ENCODE results near the gene PDE6G. TPM values are rescaled to one million over a fixed set of nuclear protein-coding genes. Genes with fewer than 3 reads are reported as not detected.

The PDE6G gene
- total RNA-seq, 2 donors from 2014 or later, result not detected

DNA sequence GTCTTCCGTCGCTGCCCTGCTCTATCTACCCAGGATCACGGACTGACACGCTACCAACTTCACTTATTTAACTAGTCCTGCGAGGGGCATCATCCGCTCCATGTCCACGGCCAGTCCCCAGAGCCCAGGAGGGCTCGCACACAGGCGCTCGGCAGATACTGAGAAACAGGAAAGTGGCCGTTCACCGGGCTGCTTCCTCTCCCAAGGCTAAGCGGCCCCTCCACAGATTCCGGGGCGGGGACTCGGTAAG is 9.7 kb upstream of the PDE6G start:
- intact Hi-C loops (cut with DNase I), result no loop called here
- Histone ChIP-seq H3K9me3 (no peaks in the 10 kb centered on the region), H3K4me3 (peak overlapping the region; percentile 75 to 80), H3K27ac (peak overlapping the region; percentile 63 to 88 (median 79)), H3K36me3 (replicated peaks in 1 of 2; ENCODE audit: insufficient read depth in 1 of 2, low read depth in 2 of 2) (peaks cover 0 to 2% of the 10 kb centered on the region in 2 donors), H3K27me3 (no peaks in the 10 kb centered on the region), H3K4me1 (peaks cover 22% of the 10 kb centered on the region)
- DNase-seq (no peak), ATAC-seq (peak; percentile 27)
- WGBS, 2 donors, result 0% methylated on average over 8 to 16 of the region's 16 CpGs
- TF ChIP-seq POLR2A (IDR thresholded peaks at IDR 0.05), result no peak
- TF ChIP-seq, protein P1, sequence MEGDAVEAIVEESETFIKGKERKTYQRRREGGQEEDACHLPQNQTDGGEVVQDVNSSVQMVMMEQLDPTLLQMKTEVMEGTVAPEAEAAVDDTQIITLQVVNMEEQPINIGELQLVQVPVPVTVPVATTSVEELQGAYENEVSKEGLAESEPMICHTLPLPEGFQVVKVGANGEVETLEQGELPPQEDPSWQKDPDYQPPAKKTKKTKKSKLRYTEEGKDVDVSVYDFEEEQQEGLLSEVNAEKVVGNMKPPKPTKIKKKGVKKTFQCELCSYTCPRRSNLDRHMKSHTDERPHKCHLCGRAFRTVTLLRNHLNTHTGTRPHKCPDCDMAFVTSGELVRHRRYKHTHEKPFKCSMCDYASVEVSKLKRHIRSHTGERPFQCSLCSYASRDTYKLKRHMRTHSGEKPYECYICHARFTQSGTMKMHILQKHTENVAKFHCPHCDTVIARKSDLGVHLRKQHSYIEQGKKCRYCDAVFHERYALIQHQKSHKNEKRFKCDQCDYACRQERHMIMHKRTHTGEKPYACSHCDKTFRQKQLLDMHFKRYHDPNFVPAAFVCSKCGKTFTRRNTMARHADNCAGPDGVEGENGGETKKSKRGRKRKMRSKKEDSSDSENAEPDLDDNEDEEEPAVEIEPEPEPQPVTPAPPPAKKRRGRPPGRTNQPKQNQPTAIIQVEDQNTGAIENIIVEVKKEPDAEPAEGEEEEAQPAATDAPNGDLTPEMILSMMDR (IDR thresholded peaks at IDR 0.05), result no peak

DNA sequence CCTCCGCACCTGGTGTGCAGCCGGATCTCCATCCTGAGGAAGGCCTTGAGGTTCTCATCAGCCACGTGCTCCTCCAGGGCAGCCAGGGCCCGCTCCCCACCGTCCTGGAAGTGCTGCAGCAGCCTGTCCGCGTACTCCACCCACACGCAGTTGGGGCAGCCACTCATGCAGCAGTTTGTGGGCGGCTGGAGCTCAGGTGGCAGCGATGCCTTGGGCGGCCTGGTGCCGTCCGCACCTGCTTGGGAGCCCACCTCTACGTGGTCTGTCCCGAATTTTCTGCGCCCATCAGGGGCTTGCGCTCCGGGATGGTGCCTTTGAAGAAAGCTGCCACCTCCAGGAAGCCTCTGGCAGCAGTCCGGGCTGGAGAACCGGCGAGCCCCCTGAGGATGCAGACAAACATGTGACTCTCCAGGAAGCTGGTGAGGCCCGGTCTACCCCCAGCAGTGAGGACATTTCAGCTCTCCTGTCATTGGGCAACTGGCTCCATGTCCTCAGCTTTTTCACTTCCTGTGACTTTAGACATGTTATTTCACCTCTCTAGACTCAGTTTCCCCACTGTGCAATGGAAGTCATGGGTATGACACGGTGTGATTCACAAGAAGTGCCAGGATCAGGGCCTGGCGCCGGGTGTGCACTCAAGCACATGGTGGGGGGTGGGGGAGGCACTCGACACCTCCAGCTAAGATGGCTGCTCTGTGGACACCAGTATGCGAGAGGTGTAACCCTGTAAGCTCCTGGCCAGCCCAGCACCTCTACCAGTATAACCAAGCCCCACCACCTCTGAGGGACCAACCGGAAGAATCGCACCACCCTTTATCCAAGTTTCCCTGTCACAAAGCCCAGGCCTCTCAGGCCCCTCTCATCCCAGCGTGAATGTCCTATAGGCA is 9.1 kb upstream of the PDE6G start:
- 54 to 64% methylated on average over 18 to 29 of the region's 30 CpGs for WGBS, 2 donors
- H3K36me3 ChIP-seq (replicated peaks in 1 of 2; ENCODE audit: insufficient read depth in 1 of 2, low read depth in 2 of 2), result peaks cover 0 to 2% of the 10 kb centered on the region in 2 donors
- intact Hi-C loops (cut with DNase I), result no loop called here
- H3K27me3 ChIP-seq, result no peaks in the 10 kb centered on the region
- TF ChIP-seq, protein P1 (IDR thresholded peaks at IDR 0.05), result no peak
- TF ChIP-seq POLR2A (IDR thresholded peaks at IDR 0.05), result no peak
- DNase-seq, result peak in 2 of 4 donors; percentile 16 to 17
- H3K9me3 ChIP-seq, result no peaks in the 10 kb centered on the region
- H3K4me1 ChIP-seq, result peaks cover 27% of the 10 kb centered on the region
- peak overlapping the region; percentile 75 to 80 for H3K4me3 ChIP-seq
- peak; percentile 2 for ATAC-seq
- H3K27ac ChIP-seq, result peak overlapping the region in 3 of 4 donors; percentile 63 to 88 (median 86)

DNA sequence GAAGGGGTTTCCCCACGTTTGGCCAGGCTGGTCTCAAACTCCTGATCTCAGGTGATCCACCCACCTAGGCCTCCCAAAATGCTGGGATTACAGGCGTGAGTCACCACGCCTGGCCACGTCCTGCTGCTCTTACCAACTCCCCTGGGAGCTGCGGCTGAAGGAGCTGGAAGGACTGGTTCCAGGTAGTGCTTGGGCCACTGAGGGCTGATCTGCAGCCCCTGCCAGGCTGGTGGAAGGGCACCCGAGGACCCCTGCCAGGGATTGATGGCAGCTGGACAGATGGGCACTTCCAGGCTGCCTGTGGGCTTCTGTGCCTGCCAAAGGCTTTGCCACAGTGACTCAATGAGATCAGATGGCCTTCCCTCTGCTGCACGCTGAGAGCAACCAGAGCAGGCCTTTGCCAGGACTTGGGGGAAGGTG is 7.7 kb upstream of the PDE6G start:
- no peak for TF ChIP-seq POLR2A (IDR thresholded peaks at IDR 0.05)
- TF ChIP-seq, protein P1 (IDR thresholded peaks at IDR 0.05), result no peak
- H3K9me3 ChIP-seq, result no peaks in the 10 kb centered on the region
- intact Hi-C loops (cut with DNase I), result no loop called here
- no peak overlapping the region for H3K27ac ChIP-seq
- DNase-seq (no peak), ATAC-seq (no peak)
- no peaks in the 10 kb centered on the region for H3K27me3 ChIP-seq
- H3K4me1 ChIP-seq, result peaks cover 41% of the 10 kb centered on the region
- no peak overlapping the region for H3K4me3 ChIP-seq
- no peaks in the 10 kb centered on the region for H3K36me3 ChIP-seq (replicated peaks in 1 of 2; ENCODE audit: insufficient read depth in 1 of 2, low read depth in 2 of 2)
- 86 to 100% methylated on average over 1 to 7 of the region's 7 CpGs for WGBS, 2 donors

DNA sequence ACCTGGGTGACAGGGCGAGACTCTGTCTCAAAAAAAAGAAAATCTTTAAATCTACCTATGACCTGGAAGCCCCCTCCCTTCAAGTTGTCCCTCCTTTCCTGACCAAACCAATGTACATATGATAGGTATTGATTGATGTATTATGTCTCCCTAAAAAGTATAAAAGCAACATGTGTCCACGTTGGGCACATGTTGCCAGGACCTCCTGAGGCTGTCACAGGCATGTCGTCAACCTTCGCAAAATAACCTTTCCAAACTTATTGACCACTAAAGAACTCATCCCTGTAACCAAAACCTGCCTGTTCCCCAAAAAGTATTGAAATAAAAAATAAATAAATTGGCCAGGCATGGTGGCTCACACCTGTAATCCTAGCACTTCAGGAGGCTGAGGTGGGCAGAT is 5.7 kb upstream of the PDE6G start:
- no peak overlapping the region for H3K4me3 ChIP-seq
- ATAC-seq (no peak), DNase-seq (no peak)
- peaks cover 35% of the 10 kb centered on the region for H3K4me1 ChIP-seq
- intact Hi-C loops (cut with DNase I), result no loop called here
- no peak overlapping the region for H3K27ac ChIP-seq
- H3K27me3 ChIP-seq, result no peaks in the 10 kb centered on the region
- TF ChIP-seq, protein P1 (IDR thresholded peaks at IDR 0.05), result no peak
- TF ChIP-seq POLR2A (IDR thresholded peaks at IDR 0.05), result no peak
- 85 to 94% methylated on average over 4 of the region's 4 CpGs for WGBS, 2 donors
- no peaks in the 10 kb centered on the region for H3K36me3 ChIP-seq (replicated peaks in 1 of 2; ENCODE audit: insufficient read depth in 1 of 2, low read depth in 2 of 2)
- no peaks in the 10 kb centered on the region for H3K9me3 ChIP-seq

DNA sequence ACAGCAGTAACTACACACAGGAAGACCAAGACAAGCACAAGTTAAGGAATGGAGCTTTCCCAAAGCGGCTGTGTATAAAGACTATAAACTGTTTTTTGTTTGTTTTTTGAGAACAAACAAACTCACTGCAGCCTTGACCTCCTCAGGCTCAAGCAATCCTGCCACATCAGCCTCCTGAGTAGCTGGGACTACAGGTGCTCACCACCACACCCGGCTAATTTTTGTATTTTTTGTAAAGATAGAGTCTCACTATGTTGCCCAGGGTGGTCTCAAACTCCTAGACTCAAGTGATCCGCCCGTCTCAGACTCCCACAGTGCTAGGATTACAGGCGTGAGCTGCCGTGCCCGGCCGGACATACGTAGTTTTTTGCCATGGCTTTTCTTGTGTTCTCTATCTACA is 4.1 kb upstream of the PDE6G start:
- WGBS, 2 donors, result 97 to 98% methylated on average over 9 of the region's 9 CpGs
- no peaks in the 10 kb centered on the region for H3K9me3 ChIP-seq
- TF ChIP-seq, protein P1 (IDR thresholded peaks at IDR 0.05), result no peak
- no peak for TF ChIP-seq POLR2A (IDR thresholded peaks at IDR 0.05)
- DNase-seq (no peak), ATAC-seq (no peak)
- H3K27ac ChIP-seq, result peak overlapping the region; percentile 85 to 94 (median 92)
- no peaks in the 10 kb centered on the region for H3K27me3 ChIP-seq
- intact Hi-C loops (cut with DNase I), result no loop called here
- peaks cover 29% of the 10 kb centered on the region for H3K4me1 ChIP-seq
- no peak overlapping the region for H3K4me3 ChIP-seq
- H3K36me3 ChIP-seq (replicated peaks in 1 of 2; ENCODE audit: insufficient read depth in 1 of 2, low read depth in 2 of 2), result no peaks in the 10 kb centered on the region

All from body of pancreas (tissue), 4 donors.